Stimulated activated CD8-positive, alpha-beta memory T cell treated with anti-CD3 and anti-CD28 coated beads, Interleukin-7, amount 100 ng/mL, for 48 hours (primary cell): Measurements from ENCODE around the gene LRP3.
"Not testable (repeated sequence)": the region's sequence is repeated elsewhere in the genome, so short reads cannot be mapped to it uniquely, and the experiment has no call there.

Experiments used
- DNase-seq, 2 donors: peaks; one replicate each; pipeline ENCODE4 v3.0.0-alpha.2; 2020; ENCODE audit warnings: low read depth in 1 of 2; ENCODE audit errors: extremely low read depth in 1 of 2

The LRP3 gene

DNA sequence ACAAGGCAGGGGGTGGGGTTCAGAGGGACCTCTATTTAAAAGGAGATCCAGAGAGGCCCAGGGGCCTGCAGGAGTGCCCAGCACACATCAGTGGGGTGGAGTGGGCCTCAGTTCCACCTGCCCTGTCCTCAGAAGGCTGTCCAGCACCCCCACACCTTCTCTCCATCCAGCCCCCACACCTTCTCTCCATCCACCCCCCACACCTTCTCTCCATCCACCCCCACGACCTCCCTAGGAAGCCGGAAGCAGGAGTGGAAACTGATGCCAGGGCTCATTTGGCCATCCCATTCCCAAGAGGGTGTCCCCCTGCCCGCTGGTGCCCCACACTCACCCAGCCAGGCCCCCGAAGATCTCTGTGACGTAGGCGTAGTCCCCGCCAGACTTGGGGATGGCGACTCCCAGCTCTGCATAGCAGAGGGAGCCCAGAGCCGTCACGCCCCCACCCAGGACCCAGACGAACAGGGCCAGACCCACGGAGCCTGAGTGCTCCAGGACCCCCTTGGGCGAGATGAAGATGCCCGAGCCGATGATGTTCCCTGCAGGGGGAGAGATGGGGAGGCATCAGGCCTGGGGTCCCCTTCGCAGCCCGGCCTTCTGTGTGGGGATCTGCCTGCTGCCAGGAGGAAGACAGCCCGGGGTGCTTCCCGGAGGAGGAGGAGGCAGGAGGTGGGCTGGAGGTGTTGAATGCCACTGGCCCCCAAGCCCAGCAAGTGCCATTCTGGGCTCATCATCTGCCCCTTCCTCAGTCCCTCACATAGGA lies 21.5 kb downstream of the LRP3 start:
- DNase-seq, result no peak

DNA sequence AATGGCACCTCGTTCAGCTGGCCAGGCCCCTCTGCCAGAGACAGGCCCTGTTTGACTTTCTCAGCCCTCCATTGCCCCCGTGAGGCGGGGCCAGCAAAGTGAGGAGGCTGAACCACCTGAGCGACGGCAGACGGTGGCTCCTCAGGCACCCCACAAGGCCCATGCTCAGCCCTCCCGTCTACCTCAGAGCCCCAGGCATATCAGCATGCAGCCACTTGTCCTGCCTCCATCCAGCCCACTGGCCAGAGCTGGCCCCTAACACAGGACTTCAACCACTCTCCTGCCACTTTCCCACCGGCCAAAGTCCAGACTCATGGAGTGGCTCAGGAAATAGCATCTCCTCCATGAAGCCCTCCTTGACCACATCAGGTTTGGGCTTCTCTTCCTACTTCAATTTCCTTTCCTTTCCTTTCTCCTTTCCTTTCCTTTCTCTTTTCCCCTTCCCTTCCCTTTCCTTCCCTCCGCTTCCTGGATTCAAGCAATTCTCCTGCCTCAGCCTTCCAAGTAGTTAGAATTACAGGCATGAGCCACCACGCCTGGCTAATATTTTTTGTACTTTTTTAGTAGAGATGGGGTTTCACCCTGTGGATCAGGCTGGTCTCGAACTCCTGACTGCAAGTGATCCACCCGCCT lies 22.2 kb downstream of the LRP3 start:
- DNase-seq, result no peak

GRCh38 chr19:33217881-33218280 lies 23.8 kb downstream of the LRP3 start:
- no peak for DNase-seq

GRCh38 chr19:33219261-33219815 lies 25.2 kb downstream of the LRP3 start:
- no peak for DNase-seq

- DNase-seq, result no peak
These were observed 26.0 kb downstream of the LRP3 start for GRCh38 chr19:33220115-33220514.

DNA sequence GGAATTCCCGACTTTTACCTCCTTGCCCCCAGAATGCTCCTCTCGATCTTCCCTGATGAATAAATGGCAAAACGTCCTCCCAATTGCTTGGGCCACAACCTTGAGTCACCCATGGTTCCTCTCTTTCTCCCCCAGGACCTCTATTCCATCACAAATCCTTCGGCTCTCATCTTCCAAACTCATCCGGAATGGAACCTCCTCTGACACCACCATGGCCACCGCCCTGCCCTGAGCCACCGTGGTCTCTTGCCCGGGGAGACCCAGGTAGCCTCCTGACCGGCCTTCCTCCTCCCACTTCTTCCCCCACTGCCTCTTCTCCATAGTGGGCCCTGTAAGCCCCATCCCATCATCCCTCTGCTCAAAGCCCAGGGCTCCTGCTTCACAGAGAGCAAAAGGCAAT lies 26.6 kb downstream of the LRP3 start:
- no peak for DNase-seq

GRCh38 chr19:33221638-33222037 lies 27.5 kb downstream of the LRP3 start:
- no peak for DNase-seq

GRCh38 chr19:33222255-33222654 lies 28.1 kb downstream of the LRP3 start:
- DNase-seq, result not testable (repeated sequence)

GRCh38 chr19:33224694-33225457 lies 30.7 kb downstream of the LRP3 start:
- DNase-seq, result no peak

- DNase-seq, result no peak
These were observed 31.4 kb downstream of the LRP3 start, which contains the start of gene SLC7A10 for GRCh38 chr19:33225458-33225926. Gene SLC7A10, minus strand, starts transcription at chr19:33225850. Its CDS starts 147 bp downstream, at chr19:33225703.

GRCh38 chr19:33226550-33227241 lies 32.6 kb downstream of the LRP3 start:
- no peak for DNase-seq

- DNase-seq, result no peak
These were observed 33.1 kb downstream of the LRP3 start for GRCh38 chr19:33227242-33227650.

GRCh38 chr19:33227870-33228599 lies 33.9 kb downstream of the LRP3 start:
- no peak for DNase-seq

DNA sequence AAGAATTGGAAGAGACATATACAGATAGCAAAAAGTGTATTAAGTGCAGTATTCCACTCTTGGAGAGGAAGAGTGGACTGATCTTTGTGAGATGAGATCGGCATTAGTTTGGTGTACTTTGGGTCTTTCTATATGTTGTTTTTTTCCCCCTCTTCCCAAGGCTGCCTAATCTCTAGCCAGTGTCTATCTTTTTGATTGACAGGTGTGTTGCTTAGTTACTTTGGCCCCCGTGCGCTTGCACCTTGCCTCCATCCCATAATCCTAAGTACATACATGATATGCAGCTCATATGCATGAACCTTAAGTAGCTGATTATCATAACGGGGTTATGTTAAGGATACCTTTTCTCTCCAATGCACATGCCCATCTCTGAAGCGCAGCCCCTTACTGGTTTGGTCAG lies 35.8 kb downstream of the LRP3 start:
- DNase-seq, result no peak

GRCh38 chr19:33231511-33231910 lies 37.4 kb downstream of the LRP3 start:
- DNase-seq, result no peak

- DNase-seq, result no peak
These were observed 38.5 kb downstream of the LRP3 start for GRCh38 chr19:33232656-33233055.

DNA sequence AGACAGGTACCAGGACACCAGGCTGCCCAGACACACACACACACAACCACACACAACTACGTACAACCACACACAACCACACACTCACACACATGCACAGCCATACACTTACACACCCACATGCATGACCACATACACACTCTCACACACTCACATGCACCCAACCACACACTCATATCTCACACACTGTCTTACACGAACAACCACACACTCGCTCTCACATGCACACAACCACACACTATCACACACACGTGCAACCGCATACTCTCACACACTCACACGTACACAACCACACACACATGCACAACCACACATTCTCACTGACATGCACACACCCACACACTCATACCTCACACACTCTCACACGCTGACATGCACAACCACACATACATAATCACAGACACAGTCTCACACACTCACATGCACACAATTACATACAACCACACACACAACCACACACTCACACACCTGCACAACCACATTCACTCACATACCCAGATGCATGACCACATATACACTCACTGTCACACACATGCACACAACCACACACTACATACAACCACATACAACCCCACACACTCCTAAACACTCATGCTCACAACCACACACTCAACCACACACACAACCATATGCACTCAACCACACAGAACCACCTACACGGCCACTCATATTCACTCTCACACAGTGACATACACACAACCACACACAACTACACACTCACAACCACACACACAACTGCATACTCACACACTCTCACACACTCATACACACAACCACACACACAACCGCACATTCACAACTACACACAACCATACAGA lies 39.1 kb downstream of the LRP3 start:
- DNase-seq, result no peak

DNA sequence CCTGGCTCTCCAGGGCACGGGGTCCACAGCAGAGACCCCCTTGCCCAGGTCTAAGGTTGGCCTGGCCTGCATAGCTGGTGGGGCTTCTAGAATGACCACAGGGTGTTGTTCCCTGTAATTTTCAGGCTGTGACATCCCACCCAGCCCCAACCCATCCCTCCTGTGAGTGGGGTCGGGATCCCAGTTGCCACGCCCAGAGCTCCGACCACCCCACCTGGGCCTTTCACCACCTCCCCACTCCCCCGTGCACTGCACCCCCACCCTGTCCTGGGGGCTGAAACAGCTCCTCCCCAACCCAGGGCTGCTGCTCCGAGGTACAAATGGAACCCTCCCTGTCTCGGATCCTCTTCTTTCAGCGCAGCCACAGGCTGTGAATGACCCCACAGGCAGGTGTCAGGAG lies 40.0 kb downstream of the LRP3 start:
- DNase-seq, result no peak

DNA sequence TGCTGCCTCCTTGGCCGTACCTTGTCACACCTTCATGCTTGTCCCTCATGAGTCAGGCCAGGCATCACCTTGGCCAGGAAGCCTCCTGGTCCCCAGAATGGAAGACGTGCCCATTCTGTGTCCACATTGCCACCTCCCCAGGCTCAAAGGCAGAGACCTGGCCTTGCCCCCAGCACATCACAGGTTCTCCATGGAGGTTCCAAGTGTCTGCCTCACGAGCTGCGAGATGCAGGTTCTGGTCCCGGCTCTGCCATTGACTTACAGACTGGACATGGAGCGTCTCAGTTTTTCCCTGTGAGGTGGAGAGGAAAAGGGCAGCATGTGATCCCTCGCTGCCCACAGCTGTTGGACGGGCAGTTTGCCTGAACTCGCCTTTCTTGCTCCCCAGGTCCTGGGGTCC lies 40.6 kb downstream of the LRP3 start:
- DNase-seq, result no peak
